Epithelial cell of prostate (primary cell): ENCODE data around the gene SYDE1.
"Not testable (repeated sequence)": the region's sequence is repeated elsewhere in the genome, so short reads cannot be mapped to it uniquely, and the experiment has no call there.

Experiments used
- DNase-seq: peaks from one replicate; pipeline ENCODE4 v3.0.0-alpha.2; 2011; ENCODE audit warnings: low read depth, low spot score
- H3K27ac ChIP-seq: fragments of 450-650 bp; 2 replicates; pipeline ENCODE4 v1.5.1; 2017; ENCODE audit warnings: mild to moderate bottlenecking

SYDE1 gene

GRCh38 chr19:15107061-15108010 is at the start of gene SYDE1:
TSS of gene SYDE1 (plus strand) at chr19:15107401. CDS start at chr19:15107434, 33 bp downstream.
- peak within 1 kb of the TSS; percentile 13 for H3K27ac ChIP-seq
- DNase-seq = no peak

- no peak for DNase-seq
- H3K27ac ChIP-seq = no peak overlapping the region
These were observed 45.2 kb upstream of the SYDE1 start for GRCh38 chr19:15062036-15062435.

DNA sequence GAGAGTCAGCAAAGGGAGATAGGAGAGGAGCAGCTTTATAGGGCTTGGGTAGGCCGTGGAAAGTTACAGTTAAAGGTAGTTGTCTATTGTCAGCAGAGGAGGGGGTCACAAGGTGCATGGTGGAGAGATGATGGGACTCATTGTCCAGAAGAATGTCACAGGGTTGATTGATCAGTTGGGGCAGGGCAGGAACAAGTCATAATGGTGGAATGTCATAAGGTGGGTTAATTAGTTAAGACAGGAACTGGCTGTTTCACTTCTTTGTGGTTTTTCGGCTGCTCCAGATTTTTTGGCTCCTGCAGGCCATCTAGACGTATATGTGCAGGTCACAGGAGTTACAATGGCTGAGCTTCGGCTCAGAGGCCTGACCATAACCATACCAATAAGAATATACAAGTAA is 36.8 kb upstream of the SYDE1 start:
- not testable (repeated sequence) for DNase-seq
- peak overlapping the region; percentile 28 for H3K27ac ChIP-seq

GRCh38 chr19:15072930-15073647 is 34.1 kb upstream of the SYDE1 start:
- peak; percentile 83 for DNase-seq
- peak overlapping the region; percentile 84 for H3K27ac ChIP-seq

GRCh38 chr19:15074371-15074770 is 32.8 kb upstream of the SYDE1 start:
- no peak for DNase-seq
- H3K27ac ChIP-seq = peak overlapping the region; percentile 84

DNA sequence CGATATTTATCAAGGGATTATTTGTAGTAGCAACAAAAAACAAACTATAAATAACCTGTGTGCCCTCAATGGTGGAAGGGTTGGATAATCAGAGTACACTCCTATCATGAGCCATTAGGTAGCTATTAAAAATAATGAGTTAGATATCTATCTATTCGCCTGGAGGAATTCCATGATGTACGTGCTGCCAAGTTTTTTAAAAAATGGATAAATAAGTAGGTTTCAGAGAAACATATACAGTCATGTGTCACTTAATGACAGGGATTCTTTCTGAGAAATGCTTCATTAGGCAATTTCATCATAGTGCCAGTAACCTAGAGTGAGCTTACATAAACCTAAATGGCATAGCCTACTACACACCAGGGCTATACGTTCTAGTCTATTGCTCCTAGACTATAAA is 31.4 kb upstream of the SYDE1 start:
- H3K27ac ChIP-seq = no peak overlapping the region

DNA sequence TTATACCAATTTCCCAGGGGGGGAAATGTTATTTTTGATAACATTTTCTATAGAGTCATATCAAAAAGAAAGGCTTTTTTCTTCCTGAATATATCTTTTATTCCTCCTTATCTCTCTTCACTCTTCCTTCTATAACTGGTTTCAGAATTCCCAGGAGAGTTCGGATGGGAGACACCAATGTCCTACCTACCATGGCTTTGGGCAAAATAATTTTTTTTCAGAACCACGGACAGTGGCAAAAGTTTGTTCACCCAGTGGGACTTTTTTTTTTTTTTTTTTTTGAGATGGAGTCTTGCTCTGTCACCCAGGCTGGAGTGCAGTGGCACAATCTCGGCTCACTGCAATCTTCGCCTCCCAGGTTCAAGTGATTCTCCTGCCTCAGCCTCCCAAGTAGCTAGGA is 27.2 kb upstream of the SYDE1 start:
- not testable (repeated sequence) for H3K27ac ChIP-seq, DNase-seq

More for the DNA sequence above, 31.4 kb upstream of the SYDE1 start:
- no peak for DNase-seq

GRCh38 chr19:15081911-15082310 is 25.3 kb upstream of the SYDE1 start, which contains the start of gene OR1I1:
TSS of gene OR1I1 (plus strand) at chr19:15082211. CDS start at chr19:15087066, 4,855 bp downstream.
- no peak for DNase-seq
- H3K27ac ChIP-seq = no peak within 1 kb of the TSS

DNA sequence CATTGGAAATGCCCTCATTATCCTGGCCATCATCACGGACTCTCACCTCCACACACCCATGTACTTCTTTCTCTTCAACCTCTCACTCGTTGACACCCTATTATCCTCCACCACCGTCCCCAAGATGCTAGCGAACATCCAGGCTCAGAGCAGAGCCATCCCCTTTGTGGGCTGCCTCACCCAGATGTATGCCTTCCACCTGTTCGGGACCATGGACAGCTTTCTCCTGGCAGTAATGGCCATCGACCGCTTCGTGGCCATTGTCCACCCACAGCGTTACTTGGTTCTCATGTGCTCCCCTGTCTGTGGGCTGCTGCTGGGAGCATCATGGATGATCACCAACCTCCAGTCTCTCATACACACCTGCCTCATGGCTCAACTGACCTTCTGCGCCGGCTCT is 20.0 kb upstream of the SYDE1 start:
- no peak overlapping the region for H3K27ac ChIP-seq
- no peak for DNase-seq

- no peak for DNase-seq
- no peak overlapping the region for H3K27ac ChIP-seq
These were observed 15.1 kb upstream of the SYDE1 start for GRCh38 chr19:15091918-15092753.

- H3K27ac ChIP-seq = no peak overlapping the region
- DNase-seq = no peak
These were observed 14.2 kb upstream of the SYDE1 start for GRCh38 chr19:15093001-15093400.

DNA sequence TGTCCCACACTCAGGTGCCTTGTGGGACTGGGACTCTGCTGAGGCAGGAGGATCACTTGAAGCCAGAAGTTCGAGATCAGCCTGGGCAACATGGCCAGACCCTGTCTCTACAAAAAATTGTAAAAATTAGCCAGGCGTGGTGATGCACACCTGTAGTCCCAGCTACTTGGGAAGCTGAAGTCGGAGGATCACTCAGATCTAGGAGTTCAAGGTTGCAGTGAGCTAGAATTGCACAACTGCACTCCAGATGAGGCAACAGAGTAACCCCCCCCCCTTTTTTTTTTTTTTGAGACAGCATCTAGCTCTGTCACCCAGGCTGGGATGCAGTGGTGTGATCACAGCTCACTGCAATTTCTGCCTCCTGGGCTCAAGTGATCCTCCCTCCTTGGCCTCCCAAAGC is 11.0 kb upstream of the SYDE1 start:
- H3K27ac ChIP-seq = no peak overlapping the region
- no peak for DNase-seq

GRCh38 chr19:15097980-15098379 is 9.2 kb upstream of the SYDE1 start:
- not testable (repeated sequence) for DNase-seq
- H3K27ac ChIP-seq = peak overlapping the region; percentile 46

DNA sequence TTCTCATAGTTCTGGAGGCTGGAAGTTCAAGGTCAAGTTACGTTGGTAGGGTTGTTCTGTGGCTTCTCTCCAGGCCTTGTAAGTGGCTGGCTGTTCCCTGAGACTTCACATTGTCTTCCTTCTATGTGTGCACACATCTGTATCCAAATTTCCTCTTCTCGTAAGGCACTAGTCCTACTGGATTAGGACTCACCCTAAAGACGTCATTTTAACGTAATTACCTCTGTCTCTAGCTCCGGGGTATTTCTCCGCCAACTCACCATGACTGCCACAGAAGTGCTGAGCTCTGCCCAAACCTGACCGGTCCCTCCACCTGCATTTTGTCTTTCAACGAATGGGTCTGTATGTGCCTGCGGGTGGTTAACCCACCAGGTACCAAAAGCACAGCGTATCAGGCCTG is 8.7 kb upstream of the SYDE1 start:
- no peak for DNase-seq
- peak overlapping the region; percentile 46 for H3K27ac ChIP-seq

DNA sequence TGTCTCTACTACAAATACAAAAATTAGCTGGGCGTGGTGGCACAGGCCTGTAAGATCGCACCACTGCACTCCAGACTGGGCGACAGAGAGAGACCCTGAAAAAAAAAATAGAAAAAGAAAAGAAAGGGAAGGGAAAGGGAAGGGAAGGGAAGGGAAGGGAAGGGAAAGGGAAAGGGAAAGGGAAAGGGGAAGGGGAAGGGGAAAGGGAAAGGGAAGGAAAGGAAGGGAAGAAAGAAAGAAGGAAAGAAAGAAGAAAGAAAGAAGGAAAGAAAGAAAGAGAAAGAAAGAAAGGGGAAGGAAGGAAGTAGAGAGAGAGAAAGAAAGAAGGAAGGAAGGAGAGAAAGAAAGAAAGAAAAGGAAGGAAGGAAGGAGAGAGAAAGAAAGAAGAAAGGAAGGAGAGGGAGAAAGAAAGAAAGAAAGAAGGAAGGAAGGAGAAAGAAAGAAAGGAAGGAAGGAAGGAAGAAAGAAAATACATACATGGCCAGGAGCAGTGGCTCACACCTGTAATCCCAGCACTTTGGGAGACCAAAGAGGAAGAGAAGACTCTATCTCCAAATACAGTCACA is 8.1 kb upstream of the SYDE1 start:
- DNase-seq = no peak
- peak overlapping the region; percentile 46 for H3K27ac ChIP-seq

DNA sequence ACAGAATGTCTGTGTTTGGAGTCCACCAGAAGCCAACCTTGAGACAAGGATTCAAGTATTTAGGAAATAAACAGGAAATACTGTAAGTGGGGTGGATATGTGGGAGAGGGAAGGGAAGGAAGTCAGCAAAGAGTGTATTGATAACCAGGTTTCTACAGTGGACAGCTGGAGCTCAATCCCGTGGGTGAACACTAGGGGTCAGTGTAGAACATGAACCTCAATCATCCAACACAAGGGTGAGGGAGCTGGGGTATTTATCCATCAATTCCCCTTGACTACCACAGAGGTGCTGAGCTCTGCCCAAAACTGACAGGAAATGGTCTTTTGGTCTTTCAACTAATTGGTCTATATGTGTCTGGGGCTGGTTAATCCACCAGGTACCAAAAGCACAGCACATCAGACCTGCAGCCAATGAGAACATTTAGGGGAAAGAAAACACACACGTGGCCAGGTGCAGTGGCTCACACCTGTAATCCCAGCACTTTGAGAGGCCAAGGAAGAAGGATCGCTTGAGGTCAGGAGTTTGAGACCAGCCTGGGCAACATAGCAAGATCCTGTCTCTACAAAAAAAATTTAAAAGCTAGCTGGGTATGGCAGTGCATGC is 5.6 kb upstream of the SYDE1 start:
- H3K27ac ChIP-seq = no peak overlapping the region
- DNase-seq = no peak

- DNase-seq = no peak
- no peak overlapping the region for H3K27ac ChIP-seq
These were observed 3.2 kb upstream of the SYDE1 start for GRCh38 chr19:15104003-15104402.

DNA sequence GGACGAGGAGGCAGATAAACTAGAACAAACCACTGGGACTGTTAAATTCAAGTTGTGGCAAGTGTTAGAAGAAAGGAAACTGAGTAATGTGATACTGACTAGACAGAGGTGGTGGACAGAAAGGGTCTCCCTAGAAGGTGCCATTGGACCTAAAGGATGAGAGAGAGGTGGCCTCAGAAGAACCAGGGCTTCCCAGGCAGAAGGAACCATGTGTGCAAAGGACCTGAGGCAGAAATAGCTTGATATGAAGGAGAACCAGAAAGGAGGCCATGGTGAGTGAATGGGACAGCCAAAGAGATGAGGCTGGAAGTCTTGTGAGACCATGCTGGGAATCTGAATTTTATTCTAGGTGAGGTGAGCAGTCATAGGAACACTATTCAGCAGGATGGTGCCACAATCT is 2.8 kb upstream of the SYDE1 start:
- H3K27ac ChIP-seq = no peak overlapping the region
- DNase-seq = no peak

DNA sequence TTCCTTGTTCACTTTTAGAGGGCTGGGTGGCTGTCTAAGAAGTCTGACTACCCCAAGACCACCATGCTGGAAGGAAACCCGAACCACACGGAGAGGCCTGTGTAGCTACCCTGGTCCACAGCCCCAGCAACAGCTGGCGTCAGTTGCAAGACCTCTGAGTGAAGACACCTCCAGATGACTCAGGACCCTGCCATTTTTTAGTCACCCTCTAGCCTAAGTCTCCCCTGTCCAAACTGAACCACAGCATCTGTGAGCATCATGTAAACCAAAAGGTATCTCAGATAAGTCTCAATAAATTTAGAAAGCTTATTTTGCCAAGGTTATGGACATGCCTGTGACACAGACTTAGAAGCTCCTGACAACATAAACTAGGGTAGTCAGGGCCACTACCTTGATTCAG is 2.2 kb upstream of the SYDE1 start:
- no peak overlapping the region for H3K27ac ChIP-seq
- DNase-seq = no peak
